ENCODE measurements around the gene GSE1. TPM values are rescaled to one million over a fixed set of nuclear protein-coding genes. Genes with fewer than 3 reads are reported as not detected.

The GSE1 gene
- total RNA-seq, 1 experiment from 2014 or later: 90.2 TPM

DNA sequence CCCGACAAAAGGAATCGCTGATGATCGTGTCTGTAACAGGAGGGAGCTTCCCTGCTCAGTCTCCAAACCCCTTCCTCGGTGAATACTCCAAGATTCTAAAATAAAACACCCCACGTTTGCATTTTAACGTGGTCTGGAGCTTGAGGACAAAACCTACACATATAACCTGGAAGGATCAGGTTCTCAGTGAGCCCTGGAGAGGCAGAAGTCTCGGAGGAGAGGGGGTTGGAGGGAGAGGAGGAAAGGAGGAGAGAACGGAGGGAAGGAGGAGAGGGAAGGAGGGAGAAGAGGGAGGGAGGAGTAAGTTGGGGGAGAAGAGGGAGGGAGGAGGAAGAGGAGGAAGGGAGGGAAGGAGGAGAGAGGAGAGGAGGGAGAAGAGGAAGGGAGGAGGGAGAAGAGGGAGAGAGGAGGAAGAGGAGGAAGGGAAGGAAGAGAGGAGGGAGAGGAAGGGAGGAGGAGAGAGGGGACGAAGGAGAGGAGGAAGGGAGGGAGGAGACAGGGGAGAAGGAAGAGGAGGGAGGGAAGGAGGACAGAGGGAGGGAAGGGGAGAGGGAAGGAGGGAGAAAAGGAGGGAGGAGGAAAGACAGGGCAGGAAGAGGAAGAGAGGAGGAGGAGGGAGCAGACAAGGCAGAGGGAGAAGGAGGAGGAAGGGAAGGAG lies 103.0 kb downstream of the GSE1 start:
- RAD21 ChIA-PET (ENCODE audit: low non-redundant PET in 1 of 2, low total read pairs in 2 of 2, uncharacterized antibody in 2 of 2, unreplicated experiment in 2 of 2): no interaction called here
- Histone ChIP-seq H3K9ac (ENCODE audit: low read length) (no peak overlapping the region), H3K27me3 (ENCODE audit: insufficient read depth, low read length) (no peaks in the 10 kb centered on the region), H3K4me3 (replicated peaks in 1 of 2; ENCODE audit: low read depth in 1 of 2, low read length in 2 of 2) (no peak overlapping the region), H3K4me1 (ENCODE audit: control insufficient read depth in 1 of 2, insufficient read depth in 2 of 2, low read length in 2 of 2) (peaks cover 14 to 23% of the 10 kb centered on the region in 2 experiments), H3K9me3 (ENCODE audit: control insufficient read depth in 1 of 2, insufficient read depth in 1 of 2, low read depth in 1 of 2, low read length in 2 of 2) (peaks cover 6% of the 10 kb centered on the region in 2 experiments; a peak in 2 of 4 replicates), H3K79me2 (ENCODE audit: insufficient read depth, low read length) (no peaks in the 10 kb centered on the region), H3K36me3 (ENCODE audit: control insufficient read depth in 1 of 2, insufficient read depth in 2 of 2, low read length in 2 of 2) (peaks cover 0 to 12% of the 10 kb centered on the region in 2 experiments; a peak in 1 of 4 replicates), H4K20me1 (ENCODE audit: insufficient read depth) (no peaks in the 10 kb centered on the region), H3K4me2 (ENCODE audit: low read length) (no peak overlapping the region), H2AFZ (ENCODE audit: low read depth, low read length, poor library complexity, severe bottlenecking) (no peak overlapping the region), H3K27ac (ENCODE audit: low read depth, low read length) (no peak overlapping the region), H3K9me2 (ENCODE audit: insufficient read depth) (no peaks in the 10 kb centered on the region)
- ATAC-seq (no peak), DNase-seq (ENCODE audit: low read depth, low spot score) (no peak)
- POLR2A ChIA-PET: no interaction called here
- BruUV-seq (replicated peaks): no TSS peak
- no peak for TF ChIP-seq SIN3A (IDR thresholded peaks at IDR 0.05; ENCODE audit: low read depth)
- no peak for TF ChIP-seq MAX (IDR thresholded peaks at IDR 0.05)
- CTCF ChIA-PET: interaction anchor here (1.2 to 1.8 kb wide), 4 partner anchors 31 to 321 kb away, joined by 3 to 5 read pairs (median 5); no protein-coding TSS in a partner anchor
- intact Hi-C loops (cut with micrococcal nuclease): loop anchor here (5.0 kb wide), 2 partner anchors 59 to 299 kb away; no protein-coding TSS in a partner anchor

DNA sequence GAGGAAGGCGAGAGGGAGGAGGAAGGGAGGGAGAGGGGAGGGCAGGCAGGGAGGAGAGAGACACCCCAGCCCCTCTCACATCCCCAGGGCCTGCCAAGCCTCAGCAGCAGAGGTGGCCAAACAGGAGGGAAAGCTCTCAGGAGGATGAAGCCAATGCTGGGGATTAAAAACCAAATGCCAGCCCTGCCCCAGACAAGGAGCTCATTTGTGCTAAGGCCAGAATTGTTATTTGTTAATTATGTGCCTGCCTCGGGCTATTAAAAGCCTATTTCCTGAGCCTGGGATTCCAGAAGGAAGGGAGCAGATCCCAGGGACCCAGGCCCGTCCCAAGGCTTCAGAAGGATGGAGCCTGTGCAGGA lies 103.5 kb downstream of the GSE1 start:
- ATAC-seq (no peak), DNase-seq (ENCODE audit: low read depth, low spot score) (no peak)
- H4K20me1 ChIP-seq (ENCODE audit: insufficient read depth): no peaks in the 10 kb centered on the region
- POLR2A ChIA-PET: no interaction called here
- peaks cover 0 to 10% of the 10 kb centered on the region in 2 experiments; a peak in 1 of 4 replicates for H3K36me3 ChIP-seq (ENCODE audit: control insufficient read depth in 1 of 2, insufficient read depth in 2 of 2, low read length in 2 of 2)
- BruUV-seq (replicated peaks): no TSS peak
- H3K27me3 ChIP-seq (ENCODE audit: insufficient read depth, low read length): no peaks in the 10 kb centered on the region
- H3K79me2 ChIP-seq (ENCODE audit: insufficient read depth, low read length): no peaks in the 10 kb centered on the region
- no peak overlapping the region for H3K9ac ChIP-seq (ENCODE audit: low read length)
- peaks cover 6% of the 10 kb centered on the region in 2 experiments; a peak in 2 of 4 replicates for H3K9me3 ChIP-seq (ENCODE audit: control insufficient read depth in 1 of 2, insufficient read depth in 1 of 2, low read depth in 1 of 2, low read length in 2 of 2)
- H3K9me2 ChIP-seq (ENCODE audit: insufficient read depth): no peaks in the 10 kb centered on the region
- no peak overlapping the region for H3K4me3 ChIP-seq (replicated peaks in 1 of 2; ENCODE audit: low read depth in 1 of 2, low read length in 2 of 2)
- no peak overlapping the region for H2AFZ ChIP-seq (ENCODE audit: low read depth, low read length, poor library complexity, severe bottlenecking)
- CTCF ChIA-PET: interaction anchor here (1.6 to 1.8 kb wide), 3 partner anchors 31 to 321 kb away, joined by 5 read pairs; no protein-coding TSS in a partner anchor
- no peak for TF ChIP-seq EGR1 (IDR thresholded peaks at IDR 0.05; ENCODE audit: low read depth)
- no peak for TF ChIP-seq JUND (IDR thresholded peaks at IDR 0.05)
- TF ChIP-seq, protein P1, sequence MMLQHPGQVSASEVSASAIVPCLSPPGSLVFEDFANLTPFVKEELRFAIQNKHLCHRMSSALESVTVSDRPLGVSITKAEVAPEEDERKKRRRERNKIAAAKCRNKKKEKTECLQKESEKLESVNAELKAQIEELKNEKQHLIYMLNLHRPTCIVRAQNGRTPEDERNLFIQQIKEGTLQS (IDR thresholded peaks at IDR 0.05): no peak
- no peak for TF ChIP-seq SIN3A (IDR thresholded peaks at IDR 0.05; ENCODE audit: low read depth)
- TF ChIP-seq FOSL1 (IDR thresholded peaks at IDR 0.05; ENCODE audit: low read depth): no peak
- H3K4me1 ChIP-seq (ENCODE audit: control insufficient read depth in 1 of 2, insufficient read depth in 2 of 2, low read length in 2 of 2): peaks cover 19 to 28% of the 10 kb centered on the region in 2 experiments
- H3K4me2 ChIP-seq (ENCODE audit: low read length): no peak overlapping the region
- intact Hi-C loops (cut with micrococcal nuclease): loop anchor here (5.0 kb wide), 2 partner anchors 59 to 299 kb away; no protein-coding TSS in a partner anchor
- H3K27ac ChIP-seq (ENCODE audit: low read depth, low read length): no peak overlapping the region
- RAD21 ChIA-PET (ENCODE audit: low non-redundant PET in 1 of 2, low total read pairs in 2 of 2, uncharacterized antibody in 2 of 2, unreplicated experiment in 2 of 2): no interaction called here
